ACC112 (cell line): ENCODE data around the gene NUAK2.
"Not testable (repeated sequence)": the region's sequence is repeated elsewhere in the genome, so short reads cannot be mapped to it uniquely, and the experiment has no call there.

Experiments
- H2AFZ ChIP-seq: fragments of 200-600 bp; sonication (generic); one replicate; pipeline ENCODE4 v1.6.0; 2017; ENCODE audit warnings: antibody characterized with exemption, low read length; ENCODE audit not compliant: unreplicated experiment
- H3K27ac ChIP-seq: fragments of 200-600 bp; sonication (generic); 2 replicates; pipeline ENCODE4 v1.5.1; 2014; ENCODE audit warnings: low read depth, mild to moderate bottlenecking, antibody characterized with exemption, low read length, moderate library complexity
- H3K27me3 ChIP-seq: fragments of 200-600 bp; sonication (generic); 2 replicates; pipeline ENCODE4 v1.6.1; 2014; ENCODE audit warnings: mild to moderate bottlenecking, antibody characterized with exemption, low read length, moderate library complexity, mixed read lengths; ENCODE audit not compliant: insufficient read depth
- H3K36me3 ChIP-seq: fragments of 200-600 bp; sonication (generic); 2 replicates; pipeline ENCODE4 v1.6.1; 2016; ENCODE audit warnings: mild to moderate bottlenecking, antibody characterized with exemption, low read length, moderate library complexity, mixed read lengths; ENCODE audit not compliant: insufficient read depth
- H3K4me1 ChIP-seq: fragments of 200-600 bp; sonication (generic); one replicate; pipeline ENCODE4 v1.6.1; 2016; ENCODE audit warnings: low read length, mixed read lengths; ENCODE audit not compliant: insufficient read depth, unreplicated experiment, control insufficient read depth
- H3K4me3 ChIP-seq: fragments of 200-600 bp; sonication (generic); 2 replicates; pipeline ENCODE4 v1.5.1; 2014; ENCODE audit warnings: mild to moderate bottlenecking, low read depth, low read length
- H3K79me2 ChIP-seq: fragments of 200-600 bp; sonication (generic); one replicate; pipeline ENCODE4 v1.6.0; 2016; ENCODE audit warnings: low read length; ENCODE audit not compliant: control insufficient read depth, unreplicated experiment, insufficient read depth

NUAK2 gene

GRCh38 chr1:205321162-205321958 lies at the start of gene NUAK2:
NUAK2 (minus strand) TSS chr1:205321745; CDS start chr1:205321628, 117 bp downstream.
- H3K79me2 ChIP-seq: peaks cover 50% of the 10 kb centered on the region
- peak within 1 kb of the TSS; percentile 96 for H3K4me3 ChIP-seq
- no peaks in the 10 kb centered on the region for H3K36me3 ChIP-seq
- H3K27me3 ChIP-seq: peaks cover 4% of the 10 kb centered on the region; the same call in 1 of the 2 replicates
- H3K27ac ChIP-seq: peak within 1 kb of the TSS; percentile 8; the same call in 1 of the 2 replicates
- H3K4me1 ChIP-seq: peaks cover 37% of the 10 kb centered on the region
- H2AFZ ChIP-seq: peak within 1 kb of the TSS; percentile 73

DNA sequence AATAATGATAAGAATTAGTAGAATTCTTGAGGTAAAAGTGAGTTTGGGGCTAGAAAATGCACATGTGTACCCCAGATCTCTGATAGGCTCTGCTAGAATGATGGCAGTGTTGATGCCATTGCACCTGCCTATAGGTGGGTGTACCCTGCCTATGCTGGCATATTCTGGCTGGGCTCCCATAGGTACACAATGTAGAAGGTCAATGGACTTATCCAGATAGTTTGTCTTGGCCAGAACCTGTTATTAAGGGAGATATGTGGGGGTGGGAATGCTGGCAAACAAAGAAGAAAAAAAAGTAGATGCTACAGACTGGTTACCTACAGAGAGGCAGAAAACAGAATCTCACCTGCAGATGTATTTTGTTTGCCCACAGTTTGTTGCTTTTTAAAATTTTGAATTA lies 49.2 kb upstream of the NUAK2 start:
- no peaks in the 10 kb centered on the region for H3K27me3 ChIP-seq
- no peaks in the 10 kb centered on the region for H3K79me2 ChIP-seq
- H3K27ac ChIP-seq: no peak overlapping the region
- H3K4me1 ChIP-seq: peaks cover 47% of the 10 kb centered on the region
- no peak overlapping the region for H2AFZ ChIP-seq
- no peak overlapping the region for H3K4me3 ChIP-seq
- H3K36me3 ChIP-seq: no peaks in the 10 kb centered on the region

GRCh38 chr1:205369701-205370123 lies 48.2 kb upstream of the NUAK2 start:
- H3K27ac ChIP-seq: no peak overlapping the region
- H3K79me2 ChIP-seq: no peaks in the 10 kb centered on the region
- peaks cover 40% of the 10 kb centered on the region for H3K4me1 ChIP-seq
- H3K36me3 ChIP-seq: no peaks in the 10 kb centered on the region
- no peak overlapping the region for H3K4me3 ChIP-seq
- H3K27me3 ChIP-seq: no peaks in the 10 kb centered on the region
- H2AFZ ChIP-seq: no peak overlapping the region

- Histone ChIP-seq H3K79me2 (no peaks in the 10 kb centered on the region), H3K36me3 (no peaks in the 10 kb centered on the region), H3K4me3 (no peak overlapping the region), H3K4me1 (peaks cover 28% of the 10 kb centered on the region), H3K27me3 (no peaks in the 10 kb centered on the region), H2AFZ (no peak overlapping the region), H3K27ac (no peak overlapping the region)
These were observed 46.9 kb upstream of the NUAK2 start for GRCh38 chr1:205368478-205368877.

GRCh38 chr1:205365945-205366463 lies 44.5 kb upstream of the NUAK2 start:
- Histone ChIP-seq H3K4me1 (peaks cover 10% of the 10 kb centered on the region), H3K4me3 (no peak overlapping the region), H2AFZ (peak overlapping the region; percentile 4), H3K27ac (no peak overlapping the region), H3K27me3 (no peaks in the 10 kb centered on the region), H3K79me2 (no peaks in the 10 kb centered on the region), H3K36me3 (no peaks in the 10 kb centered on the region)

DNA sequence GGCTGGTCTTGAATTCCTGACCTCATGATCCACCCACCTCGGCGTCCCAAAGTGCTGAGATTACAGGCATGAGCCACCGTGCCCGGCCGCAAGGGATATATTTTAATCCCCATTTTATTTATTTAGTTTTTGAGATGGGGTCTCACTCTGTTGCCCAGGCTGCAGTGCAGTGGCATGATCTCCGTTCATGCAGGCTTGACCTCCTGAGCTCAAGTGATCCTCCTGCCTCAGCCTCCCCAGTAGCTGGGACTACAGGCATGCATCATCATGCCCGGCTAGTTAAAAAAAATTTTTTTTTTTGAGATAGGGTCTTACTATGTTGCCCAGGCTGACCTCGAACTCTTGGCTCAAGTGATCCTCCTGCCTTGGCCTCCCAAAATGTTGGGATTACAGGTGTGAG lies 43.5 kb upstream of the NUAK2 start:
- not testable (repeated sequence) for H3K27me3 ChIP-seq, H3K79me2 ChIP-seq, H3K36me3 ChIP-seq, H2AFZ ChIP-seq, H3K4me3 ChIP-seq, H3K4me1 ChIP-seq, H3K27ac ChIP-seq

- peaks cover 10% of the 10 kb centered on the region; the same call in 1 of the 2 replicates for H3K27me3 ChIP-seq
- no peaks in the 10 kb centered on the region for H3K36me3 ChIP-seq
- H2AFZ ChIP-seq: no peak overlapping the region
- H3K27ac ChIP-seq: no peak overlapping the region
- H3K4me3 ChIP-seq: no peak overlapping the region
- H3K4me1 ChIP-seq: peaks cover 1% of the 10 kb centered on the region
- no peaks in the 10 kb centered on the region for H3K79me2 ChIP-seq
These were observed 39.3 kb upstream of the NUAK2 start for GRCh38 chr1:205360891-205361290.

DNA sequence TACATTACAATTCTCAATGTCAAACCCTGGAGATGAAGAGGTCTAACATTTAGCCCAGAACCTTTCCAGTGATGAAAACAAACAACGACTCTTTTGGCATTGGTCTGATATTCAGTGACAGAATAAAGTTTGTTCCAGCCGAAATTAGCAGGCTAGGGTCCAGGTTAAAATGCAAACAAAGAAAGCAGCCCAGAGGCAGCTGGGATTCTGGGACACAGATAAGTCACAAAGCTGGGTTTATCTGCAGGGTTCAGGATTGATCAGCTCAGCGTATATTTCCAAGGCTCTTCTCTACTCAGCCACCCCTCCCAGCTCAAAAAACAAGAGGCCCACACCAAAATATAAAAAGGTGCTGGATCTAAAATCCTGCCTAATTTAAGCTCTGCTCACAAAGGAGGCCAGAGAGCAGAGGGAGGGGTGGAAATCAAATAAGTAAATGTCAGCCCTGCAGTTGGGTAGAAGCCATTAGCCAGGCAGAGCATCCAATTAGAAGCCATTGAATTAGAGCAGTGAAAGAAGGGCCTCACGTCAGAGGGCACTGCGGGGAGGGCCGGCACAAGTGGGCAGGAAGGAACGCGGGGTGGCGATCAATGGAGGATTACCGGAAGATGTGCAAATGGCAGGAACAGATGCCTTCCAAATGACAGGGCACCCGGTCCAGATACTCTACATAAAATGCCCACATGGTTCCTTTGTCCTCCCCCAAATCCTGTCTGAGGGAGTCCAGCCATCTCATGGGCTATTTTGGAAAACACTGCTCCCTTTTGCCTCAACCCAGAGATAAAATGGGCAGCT lies 38.4 kb upstream of the NUAK2 start:
- Histone ChIP-seq H3K36me3 (no peaks in the 10 kb centered on the region), H3K4me3 (no peak overlapping the region), H3K79me2 (no peaks in the 10 kb centered on the region), H3K27ac (no peak overlapping the region), H2AFZ (no peak overlapping the region), H3K27me3 (peaks cover 10% of the 10 kb centered on the region; the same call in 1 of the 2 replicates), H3K4me1 (no peaks in the 10 kb centered on the region)

DNA sequence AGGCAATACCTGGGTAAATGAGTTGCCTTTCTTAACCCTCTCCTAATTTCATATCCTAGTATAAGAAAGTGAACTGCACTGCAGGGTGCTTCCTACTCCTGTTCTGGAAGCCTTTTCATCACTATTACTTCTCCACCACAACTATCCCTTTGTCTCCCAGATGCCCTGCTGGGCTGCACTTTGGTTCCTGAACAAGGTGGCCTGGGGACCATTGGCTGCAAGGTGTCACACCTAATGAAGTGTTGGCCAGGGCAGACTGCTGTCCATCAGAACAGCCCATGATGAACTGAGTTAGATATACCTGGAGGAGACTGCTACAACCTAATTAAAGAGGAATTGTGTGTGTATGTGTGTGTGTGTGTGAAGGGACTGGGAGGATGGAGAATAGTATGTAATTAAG lies 37.0 kb upstream of the NUAK2 start:
- Histone ChIP-seq H2AFZ (no peak overlapping the region), H3K27me3 (peaks cover 10% of the 10 kb centered on the region; the same call in 1 of the 2 replicates), H3K27ac (no peak overlapping the region), H3K4me1 (no peaks in the 10 kb centered on the region), H3K79me2 (no peaks in the 10 kb centered on the region), H3K36me3 (no peaks in the 10 kb centered on the region), H3K4me3 (no peak overlapping the region)

DNA sequence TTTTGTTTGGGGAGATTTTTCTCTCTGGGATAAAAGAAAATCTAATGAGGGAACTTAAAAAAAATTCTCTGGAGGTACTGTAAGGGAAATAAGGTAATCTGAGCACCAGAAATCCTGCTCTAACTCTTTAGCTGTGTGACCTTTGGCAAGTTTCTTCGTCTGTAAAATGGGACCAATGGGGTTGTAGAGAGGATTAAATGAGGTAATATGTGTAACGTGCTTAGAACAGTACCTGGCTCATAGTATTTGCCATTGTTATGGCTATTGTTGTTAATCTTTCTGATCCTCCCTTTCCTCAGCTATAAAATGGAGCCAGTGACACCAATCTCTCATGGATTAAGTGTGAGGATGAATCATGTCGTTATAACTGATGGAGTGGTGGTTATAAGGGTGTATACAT lies 36.0 kb upstream of the NUAK2 start:
- Histone ChIP-seq H3K36me3 (no peaks in the 10 kb centered on the region), H3K79me2 (no peaks in the 10 kb centered on the region), H3K27me3 (peaks cover 10% of the 10 kb centered on the region; the same call in 1 of the 2 replicates), H3K27ac (no peak overlapping the region), H3K4me1 (no peaks in the 10 kb centered on the region), H3K4me3 (no peak overlapping the region), H2AFZ (no peak overlapping the region)
